Measurements from ENCODE around the gene BTBD16.

DNA sequence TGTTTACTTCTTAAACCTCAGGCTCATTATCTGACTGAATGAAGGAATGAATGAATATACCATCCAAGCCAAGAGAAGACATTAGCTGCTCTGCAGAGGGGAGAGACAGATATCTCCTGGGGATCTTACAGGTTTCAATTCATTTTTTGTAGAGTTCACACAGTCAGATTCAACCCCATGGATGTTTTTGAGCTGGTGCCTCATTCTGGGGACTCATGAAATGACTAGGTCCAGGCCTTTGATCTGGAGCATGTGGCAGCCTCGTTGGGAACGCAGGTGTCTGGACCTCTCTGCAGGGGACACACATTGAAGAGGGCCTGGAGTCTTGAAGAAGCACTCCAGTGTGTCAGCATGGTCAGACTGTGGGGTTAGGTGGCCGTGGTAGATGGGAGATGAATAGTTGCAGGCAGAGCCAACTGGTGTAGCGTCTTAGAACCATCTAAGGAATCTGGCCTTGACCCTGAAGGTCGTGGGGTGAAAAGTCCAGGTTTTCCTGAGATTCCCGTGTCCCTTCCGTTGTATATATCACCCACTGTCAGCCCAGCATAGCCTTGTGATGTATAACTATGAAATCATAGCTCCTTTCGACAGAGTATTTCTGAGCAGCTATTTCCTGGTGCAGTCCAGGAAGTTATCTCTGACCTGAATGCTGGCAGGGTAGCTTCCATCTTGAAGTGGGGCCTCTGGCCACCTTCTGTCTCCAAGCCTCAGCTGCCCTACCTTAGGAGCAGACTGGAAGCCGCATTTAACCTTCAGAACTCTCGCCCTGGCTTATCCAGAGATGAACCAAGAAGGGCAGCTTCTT is 22.3 kb downstream of the BTBD16 start:
- TF ChIP-seq, protein P1, sequence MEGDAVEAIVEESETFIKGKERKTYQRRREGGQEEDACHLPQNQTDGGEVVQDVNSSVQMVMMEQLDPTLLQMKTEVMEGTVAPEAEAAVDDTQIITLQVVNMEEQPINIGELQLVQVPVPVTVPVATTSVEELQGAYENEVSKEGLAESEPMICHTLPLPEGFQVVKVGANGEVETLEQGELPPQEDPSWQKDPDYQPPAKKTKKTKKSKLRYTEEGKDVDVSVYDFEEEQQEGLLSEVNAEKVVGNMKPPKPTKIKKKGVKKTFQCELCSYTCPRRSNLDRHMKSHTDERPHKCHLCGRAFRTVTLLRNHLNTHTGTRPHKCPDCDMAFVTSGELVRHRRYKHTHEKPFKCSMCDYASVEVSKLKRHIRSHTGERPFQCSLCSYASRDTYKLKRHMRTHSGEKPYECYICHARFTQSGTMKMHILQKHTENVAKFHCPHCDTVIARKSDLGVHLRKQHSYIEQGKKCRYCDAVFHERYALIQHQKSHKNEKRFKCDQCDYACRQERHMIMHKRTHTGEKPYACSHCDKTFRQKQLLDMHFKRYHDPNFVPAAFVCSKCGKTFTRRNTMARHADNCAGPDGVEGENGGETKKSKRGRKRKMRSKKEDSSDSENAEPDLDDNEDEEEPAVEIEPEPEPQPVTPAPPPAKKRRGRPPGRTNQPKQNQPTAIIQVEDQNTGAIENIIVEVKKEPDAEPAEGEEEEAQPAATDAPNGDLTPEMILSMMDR (IDR thresholded peaks at IDR 0.05 in 2 of 3, conservative IDR thresholded peaks at IDR 0.05 in 1 of 3; ENCODE audit: control insufficient read depth in 2 of 3, extremely low read depth in 1 of 3, insufficient read depth in 1 of 3, low read depth in 3 of 3, low read length in 3 of 3) = no peak
- TF ChIP-seq POLR2AphosphoS2 (IDR thresholded peaks at IDR 0.05; ENCODE audit: low read depth, low read length) (no peak), NRF1 (conservative IDR thresholded peaks at IDR 0.05; ENCODE audit: low read depth, low read length) (no peak), SUZ12 (IDR thresholded peaks at IDR 0.05; ENCODE audit: unreplicated experiment) (no peak)
- TF ChIP-seq, protein P2, sequence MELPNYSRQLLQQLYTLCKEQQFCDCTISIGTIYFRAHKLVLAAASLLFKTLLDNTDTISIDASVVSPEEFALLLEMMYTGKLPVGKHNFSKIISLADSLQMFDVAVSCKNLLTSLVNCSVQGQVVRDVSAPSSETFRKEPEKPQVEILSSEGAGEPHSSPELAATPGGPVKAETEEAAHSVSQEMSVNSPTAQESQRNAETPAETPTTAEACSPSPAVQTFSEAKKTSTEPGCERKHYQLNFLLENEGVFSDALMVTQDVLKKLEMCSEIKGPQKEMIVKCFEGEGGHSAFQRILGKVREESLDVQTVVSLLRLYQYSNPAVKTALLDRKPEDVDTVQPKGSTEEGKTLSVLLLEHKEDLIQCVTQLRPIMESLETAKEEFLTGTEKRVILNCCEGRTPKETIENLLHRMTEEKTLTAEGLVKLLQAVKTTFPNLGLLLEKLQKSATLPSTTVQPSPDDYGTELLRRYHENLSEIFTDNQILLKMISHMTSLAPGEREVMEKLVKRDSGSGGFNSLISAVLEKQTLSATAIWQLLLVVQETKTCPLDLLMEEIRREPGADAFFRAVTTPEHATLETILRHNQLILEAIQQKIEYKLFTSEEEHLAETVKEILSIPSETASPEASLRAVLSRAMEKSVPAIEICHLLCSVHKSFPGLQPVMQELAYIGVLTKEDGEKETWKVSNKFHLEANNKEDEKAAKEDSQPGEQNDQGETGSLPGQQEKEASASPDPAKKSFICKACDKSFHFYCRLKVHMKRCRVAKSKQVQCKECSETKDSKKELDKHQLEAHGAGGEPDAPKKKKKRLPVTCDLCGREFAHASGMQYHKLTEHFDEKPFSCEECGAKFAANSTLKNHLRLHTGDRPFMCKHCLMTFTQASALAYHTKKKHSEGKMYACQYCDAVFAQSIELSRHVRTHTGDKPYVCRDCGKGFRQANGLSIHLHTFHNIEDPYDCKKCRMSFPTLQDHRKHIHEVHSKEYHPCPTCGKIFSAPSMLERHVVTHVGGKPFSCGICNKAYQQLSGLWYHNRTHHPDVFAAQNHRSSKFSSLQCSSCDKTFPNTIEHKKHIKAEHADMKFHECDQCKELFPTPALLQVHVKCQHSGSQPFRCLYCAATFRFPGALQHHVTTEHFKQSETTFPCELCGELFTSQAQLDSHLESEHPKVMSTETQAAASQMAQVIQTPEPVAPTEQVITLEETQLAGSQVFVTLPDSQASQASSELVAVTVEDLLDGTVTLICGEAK (IDR thresholded peaks at IDR 0.05; ENCODE audit: borderline replicate concordance) = no peak
- TF ChIP-seq, protein P3, sequence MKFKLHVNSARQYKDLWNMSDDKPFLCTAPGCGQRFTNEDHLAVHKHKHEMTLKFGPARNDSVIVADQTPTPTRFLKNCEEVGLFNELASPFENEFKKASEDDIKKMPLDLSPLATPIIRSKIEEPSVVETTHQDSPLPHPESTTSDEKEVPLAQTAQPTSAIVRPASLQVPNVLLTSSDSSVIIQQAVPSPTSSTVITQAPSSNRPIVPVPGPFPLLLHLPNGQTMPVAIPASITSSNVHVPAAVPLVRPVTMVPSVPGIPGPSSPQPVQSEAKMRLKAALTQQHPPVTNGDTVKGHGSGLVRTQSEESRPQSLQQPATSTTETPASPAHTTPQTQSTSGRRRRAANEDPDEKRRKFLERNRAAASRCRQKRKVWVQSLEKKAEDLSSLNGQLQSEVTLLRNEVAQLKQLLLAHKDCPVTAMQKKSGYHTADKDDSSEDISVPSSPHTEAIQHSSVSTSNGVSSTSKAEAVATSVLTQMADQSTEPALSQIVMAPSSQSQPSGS (IDR thresholded peaks at IDR 0.05; ENCODE audit: low read length) = 0 out of 2 replicates have a peak, but pooled peaks have one; percentile 22
